ENCODE results near the gene MRPL19.

GRCh38 chr2:75707901-75708300 is 61.3 kb downstream of the MRPL19 start:
- no peak for TF ChIP-seq CTCF (IDR thresholded peaks at IDR 0.05; ENCODE audit: low read depth, low read length)
- TF ChIP-seq MYC (IDR thresholded peaks at IDR 0.05; ENCODE audit: low read depth, low read length): no peak
- TF ChIP-seq POLR2A (IDR thresholded peaks at IDR 0.05; ENCODE audit: extremely low read depth, insufficient read length): no peak
- TF ChIP-seq MAX (IDR thresholded peaks at IDR 0.05; ENCODE audit: low read depth, low read length): no peak

Measured in NB4 (cell line).